GM19463 (cell line): ENCODE measurements around the gene KRAS.
A peak's percentile ranks its signal among the peaks of the same experiment; 100 is the strongest.

Experiments used
- ATAC-seq: cut with Tn5 transposase; IDR thresholded peaks from one replicate; pipeline ENCODE4 v1.9.1; 2021; ENCODE audit warnings: mild to moderate bottlenecking, moderate library complexity; ENCODE audit not compliant: unreplicated experiment

Gene KRAS

GRCh38 chr12:25256826-25257225 lies 6.1 kb upstream of the KRAS start:
- no peak for ATAC-seq

- ATAC-seq, result no peak
Observed at GRCh38 chr12:25256005-25256404, 5.3 kb upstream of the KRAS start.

GRCh38 chr12:25254271-25254880 lies 3.6 kb upstream of the KRAS start:
- ATAC-seq, result no peak

- ATAC-seq, result no peak
Observed at GRCh38 chr12:25253371-25254068, 2.8 kb upstream of the KRAS start.

GRCh38 chr12:25252946-25253345 lies 2.2 kb upstream of the KRAS start:
- no peak for ATAC-seq

GRCh38 chr12:25251769-25252168 lies 1.0 kb upstream of the KRAS start:
- ATAC-seq, result no peak

GRCh38 chr12:25249931-25250738 lies 594 bp downstream of the KRAS start:
- peak; percentile 26 for ATAC-seq

GRCh38 chr12:25248732-25249131 lies 2.0 kb downstream of the KRAS start:
- no peak for ATAC-seq

GRCh38 chr12:25248137-25248536 lies 2.6 kb downstream of the KRAS start:
- ATAC-seq, result no peak

GRCh38 chr12:25245491-25245890 lies 5.2 kb downstream of the KRAS start:
- no peak for ATAC-seq

GRCh38 chr12:25243680-25243990 lies 7.1 kb downstream of the KRAS start:
- no peak for ATAC-seq

GRCh38 chr12:25242981-25243679 lies 7.6 kb downstream of the KRAS start:
- no peak for ATAC-seq

GRCh38 chr12:25241167-25242020 lies 9.3 kb downstream of the KRAS start:
- ATAC-seq, result no peak

- no peak for ATAC-seq
Observed at GRCh38 chr12:25236626-25237025, 14.1 kb downstream of the KRAS start.

GRCh38 chr12:25236190-25236589 lies 14.5 kb downstream of the KRAS start:
- no peak for ATAC-seq

GRCh38 chr12:25213338-25213737 lies 37.4 kb downstream of the KRAS start:
- ATAC-seq, result no peak

GRCh38 chr12:25208554-25208953 lies 42.2 kb downstream of the KRAS start:
- no peak for ATAC-seq

GRCh38 chr12:25207846-25208245 lies 42.9 kb downstream of the KRAS start:
- no peak for ATAC-seq

GRCh38 chr12:25207411-25207810 lies 43.3 kb downstream of the KRAS start:
- no peak for ATAC-seq

- no peak for ATAC-seq
Observed at GRCh38 chr12:25202137-25202536, 48.6 kb downstream of the KRAS start.

- no peak for ATAC-seq
Observed at GRCh38 chr12:25200703-25201102, 50.0 kb downstream of the KRAS start.
